DLD1 (cell line): Measurements from ENCODE around the gene GSTO2.

Experiments
- in situ Hi-C: cut with HindIII; loops from 2 replicates; pipeline ENCODE4 v1.10.0; 2017; ENCODE audit warnings: low sequenced_read_pairs

The GSTO2 gene

DNA sequence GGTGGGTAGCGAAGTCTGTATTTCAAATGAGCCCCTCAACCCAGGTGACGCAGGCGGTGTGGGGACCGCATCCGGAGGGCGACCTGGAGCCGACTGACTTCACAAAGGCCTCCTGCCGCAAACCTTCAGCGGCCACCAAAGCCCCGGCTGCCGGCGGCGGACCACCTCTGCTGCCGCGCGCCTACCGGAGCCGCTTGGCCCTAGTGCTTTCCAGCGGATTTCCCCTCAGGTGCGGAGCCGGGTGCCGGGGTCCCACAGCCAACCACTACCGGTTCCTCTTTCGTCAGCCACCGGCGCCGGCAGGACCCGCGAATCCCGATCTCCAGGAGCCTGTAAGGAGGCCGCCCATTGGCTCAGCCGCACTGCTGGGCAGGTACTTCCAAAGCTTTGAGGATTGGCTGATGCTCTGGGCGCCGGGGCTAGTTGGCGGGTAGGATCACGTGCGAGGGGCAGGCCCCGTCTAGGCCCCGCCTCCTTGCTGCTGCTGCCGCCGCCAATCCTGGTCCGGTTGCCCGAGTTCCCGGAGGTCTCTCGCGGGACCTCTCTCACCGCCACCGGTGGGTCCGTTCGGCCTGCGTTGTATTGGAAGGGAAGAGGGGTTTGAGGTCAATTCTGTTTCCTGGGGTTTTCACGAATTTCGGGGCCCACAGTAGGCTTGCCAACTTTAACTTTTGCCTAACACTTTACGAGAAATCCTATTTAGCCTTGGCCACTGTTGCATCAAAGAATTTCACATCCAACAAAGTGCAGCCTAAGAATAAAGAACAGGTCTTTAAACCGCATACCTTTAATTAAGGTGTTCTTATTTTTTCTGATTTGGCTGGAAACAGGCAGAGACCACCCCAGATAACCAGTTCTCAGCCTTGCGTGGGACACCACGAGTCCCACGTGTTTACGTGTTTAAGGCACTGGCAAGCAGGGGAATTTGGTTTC, at the start of gene GSTO2:
GSTO2 (plus strand) TSS at position 472 of the 933 bp plus-strand sequence. CDS start 5,732 bp downstream, outside the sequence.
- in situ Hi-C loops: no loop called here

DNA sequence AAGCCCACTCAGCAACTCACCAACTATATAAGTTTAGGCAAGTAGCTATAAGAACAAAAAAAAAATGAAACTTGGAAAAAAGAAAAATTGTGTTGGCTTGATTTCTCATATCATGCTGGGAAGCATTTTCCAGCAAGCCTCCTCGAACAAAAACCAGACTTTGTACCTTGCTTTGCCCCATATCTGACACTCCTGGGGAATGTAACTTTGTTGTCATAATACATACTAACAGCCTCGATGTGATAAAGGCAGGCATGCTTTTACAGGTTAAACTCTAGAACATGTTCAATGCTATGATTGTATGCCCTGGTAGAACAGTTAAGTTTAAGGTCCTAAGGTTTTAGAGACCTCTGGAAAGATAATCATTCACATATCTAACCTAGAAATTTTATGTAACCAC, 48.5 kb upstream of the GSTO2 start:
- in situ Hi-C loops: no loop called here

DNA sequence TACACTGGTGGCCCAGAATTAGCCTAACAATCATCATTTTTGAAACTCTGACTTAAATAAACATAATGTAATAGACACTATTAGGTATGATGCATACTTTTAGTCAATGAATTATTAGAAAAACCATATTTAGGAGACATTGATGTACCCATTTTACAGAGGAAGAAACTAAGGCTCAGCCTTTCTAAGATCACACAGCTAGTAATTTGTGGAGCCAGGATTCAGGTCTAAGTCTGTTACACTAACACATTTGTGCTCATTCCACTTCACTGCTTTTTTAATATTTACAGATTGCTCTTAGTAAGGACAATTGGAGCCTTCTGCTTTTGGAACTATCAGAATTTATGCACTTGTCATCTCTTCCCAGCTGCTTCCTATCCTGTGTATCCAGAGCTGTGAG, 45.7 kb upstream of the GSTO2 start:
- in situ Hi-C loops: no loop called here

DNA sequence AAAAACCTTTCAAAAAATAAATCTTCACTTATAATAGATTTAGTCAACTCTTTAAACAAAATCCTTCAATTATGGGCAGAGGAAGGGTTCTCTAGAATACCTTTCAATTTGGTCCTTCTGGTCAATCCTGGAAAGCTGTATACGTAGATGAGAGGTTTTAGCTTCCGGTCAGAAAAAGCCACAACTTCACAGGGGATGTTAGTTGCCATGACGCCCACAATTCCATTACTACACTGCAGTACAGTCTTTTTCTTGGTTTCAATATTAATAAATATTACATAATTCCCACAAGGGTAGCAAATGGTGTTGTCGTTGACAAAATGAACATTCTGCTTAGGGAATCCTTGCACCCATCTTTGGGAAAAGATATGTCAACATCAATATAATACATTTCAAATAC, 38.5 kb upstream of the GSTO2 start:
- in situ Hi-C loops: loop anchor here (25.0 kb wide), 1 partner anchor 93 kb away; no protein-coding TSS in a partner anchor

DNA sequence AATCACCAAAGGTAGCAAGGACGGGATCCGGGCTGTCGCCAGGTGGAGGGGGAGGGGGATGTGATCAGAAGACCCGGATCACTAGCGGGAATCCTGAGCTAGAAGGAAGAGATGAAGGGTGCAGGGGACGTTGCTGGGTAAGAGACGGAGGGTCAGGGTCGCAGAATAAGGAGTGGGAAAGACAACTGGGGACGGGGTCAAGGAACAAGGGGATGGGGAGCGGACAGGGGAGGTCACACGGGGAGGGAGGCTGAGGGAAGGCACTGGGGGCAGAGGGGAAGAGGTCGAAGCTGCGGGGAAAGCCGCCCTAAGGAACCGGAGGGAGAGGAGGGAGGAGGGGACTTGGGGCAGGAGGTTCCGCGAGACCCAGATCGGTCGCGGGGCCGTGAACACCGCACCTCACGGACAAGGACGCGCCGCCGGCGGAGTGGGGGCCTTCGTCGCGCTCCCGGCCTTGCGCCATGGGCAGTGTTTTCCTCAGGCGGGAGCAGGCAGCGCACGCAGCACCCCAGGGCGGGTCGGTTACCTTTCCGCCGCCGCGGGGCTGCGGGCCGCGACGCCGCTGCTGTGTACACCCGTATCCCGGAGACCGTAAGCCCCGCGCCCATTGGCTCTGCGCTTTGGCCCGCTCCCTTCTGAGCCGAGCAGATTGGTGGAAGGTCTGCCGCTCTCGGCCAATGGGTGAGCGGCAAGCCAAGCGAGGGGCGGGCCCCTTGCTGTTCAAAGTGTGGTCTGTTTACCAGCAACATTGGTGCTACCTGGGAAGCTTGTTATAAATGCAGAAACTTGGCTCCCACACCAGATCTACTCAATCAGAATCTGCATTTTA, 37.0 kb upstream of the GSTO2 start, which contains the start of gene CFAP43:
CFAP43 (minus strand) TSS at position 581 of the 829 bp plus-strand sequence; CDS start at position 463, 118 bp downstream.
- in situ Hi-C loops: loop anchor here (25.0 kb wide), 1 partner anchor 95 kb away; no protein-coding TSS in a partner anchor

DNA sequence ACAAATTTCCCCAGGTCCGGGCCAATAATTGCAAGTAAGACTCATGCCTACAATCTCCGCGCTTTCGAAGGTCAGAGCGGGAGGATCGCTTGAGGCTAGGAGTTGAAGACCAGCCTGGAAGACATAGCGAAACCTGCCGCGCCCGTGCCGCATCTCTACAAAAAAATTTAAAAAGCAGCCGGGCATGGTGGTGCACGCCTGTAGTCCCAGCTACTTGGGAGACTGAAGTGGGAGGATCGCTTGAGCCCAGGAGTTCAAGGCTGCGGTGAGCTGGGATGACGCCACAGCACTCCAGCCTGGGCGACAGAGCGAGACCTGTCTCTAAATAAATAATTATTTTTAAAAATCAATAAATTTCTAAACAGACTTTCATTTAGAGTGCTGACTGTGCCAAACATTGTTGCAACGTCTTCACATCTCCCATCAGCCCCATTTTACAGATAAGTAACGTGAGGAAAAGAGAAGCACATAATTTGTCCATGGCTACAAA, 36.3 kb upstream of the GSTO2 start:
- in situ Hi-C loops: loop anchor here (25.0 kb wide), 1 partner anchor 95 kb away; no protein-coding TSS in a partner anchor

DNA sequence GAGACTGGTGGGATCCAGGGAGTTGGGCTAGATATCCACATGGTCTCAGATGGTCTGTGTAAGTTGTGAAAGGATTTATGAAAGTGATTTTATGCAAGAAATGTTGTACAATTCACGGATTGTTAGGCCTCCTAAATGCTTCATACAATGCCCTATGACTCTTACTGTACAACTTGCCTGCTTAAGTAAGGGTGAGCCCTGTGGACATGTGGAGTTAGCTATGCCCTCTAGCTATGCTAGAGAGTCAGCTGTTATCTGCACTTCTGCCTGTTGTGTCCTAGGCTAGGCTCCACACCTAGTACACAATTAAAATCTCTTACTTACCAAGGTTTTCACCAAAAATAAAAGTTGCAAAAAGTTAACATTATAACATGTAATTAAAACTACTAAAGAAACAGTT, 35.2 kb upstream of the GSTO2 start:
- in situ Hi-C loops: loop anchor here (25.0 kb wide), 1 partner anchor 97 kb away; no protein-coding TSS in a partner anchor

DNA sequence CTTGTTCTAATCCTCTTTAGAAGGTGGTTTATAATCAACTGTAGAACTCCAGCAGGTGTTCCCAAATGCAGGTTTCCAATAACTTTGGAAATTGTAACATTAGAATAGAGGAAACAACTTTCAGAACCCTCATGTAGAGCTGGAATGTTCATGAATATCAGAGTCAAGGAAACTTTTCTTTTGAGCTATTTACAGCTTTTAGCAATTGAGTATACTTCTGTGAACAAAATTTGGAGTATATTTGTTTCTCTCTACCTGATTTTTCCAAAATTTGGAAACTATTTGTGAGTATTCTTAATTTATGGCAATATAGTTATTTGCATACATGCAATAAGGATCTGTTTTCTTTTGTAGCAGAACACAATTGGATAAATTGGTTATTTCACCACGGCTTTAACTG, 34.0 kb upstream of the GSTO2 start:
- in situ Hi-C loops: loop anchor here (25.0 kb wide), 1 partner anchor 98 kb away; no protein-coding TSS in a partner anchor

DNA sequence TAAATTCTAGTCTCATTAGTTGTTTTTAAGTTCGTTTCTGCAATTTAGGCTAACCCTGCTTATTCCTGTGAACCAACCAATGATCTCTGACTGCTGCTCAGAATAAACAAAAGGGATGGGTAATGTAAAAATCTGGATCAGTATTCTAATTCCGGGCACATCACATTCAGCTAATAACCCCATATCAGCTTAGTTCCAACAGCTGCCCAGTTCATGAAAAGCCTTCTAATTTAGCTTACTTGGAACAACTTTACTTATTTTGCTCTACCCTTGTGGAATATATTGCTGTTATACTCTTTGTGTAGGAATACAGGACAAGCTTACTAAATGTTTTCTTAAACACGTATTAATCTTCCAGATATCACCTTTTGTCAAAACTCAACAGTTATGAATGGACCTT, 33.2 kb upstream of the GSTO2 start:
- in situ Hi-C loops: loop anchor here (25.0 kb wide), 1 partner anchor 98 kb away; no protein-coding TSS in a partner anchor

DNA sequence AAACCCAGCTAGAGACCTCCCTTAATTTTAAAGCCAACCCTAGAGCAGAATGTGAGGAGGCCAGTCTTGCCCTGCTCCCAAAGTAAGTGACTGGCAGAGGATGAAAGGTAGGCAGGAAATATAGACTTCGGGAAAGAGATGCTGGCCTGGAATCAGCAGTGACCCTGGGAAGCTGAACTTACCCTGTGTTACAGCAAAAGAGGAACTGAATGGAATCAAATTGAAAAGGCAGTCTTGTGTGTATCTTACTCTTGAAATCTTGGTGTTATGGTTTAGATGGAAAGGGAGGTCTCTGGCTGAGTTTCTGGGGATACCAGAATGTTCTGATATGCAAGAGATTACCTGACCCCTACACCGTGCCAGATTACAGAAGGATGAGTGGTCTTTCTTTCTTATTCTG, 28.9 kb upstream of the GSTO2 start:
- in situ Hi-C loops: loop anchor here (25.0 kb wide), 1 partner anchor 103 kb away; no protein-coding TSS in a partner anchor

DNA sequence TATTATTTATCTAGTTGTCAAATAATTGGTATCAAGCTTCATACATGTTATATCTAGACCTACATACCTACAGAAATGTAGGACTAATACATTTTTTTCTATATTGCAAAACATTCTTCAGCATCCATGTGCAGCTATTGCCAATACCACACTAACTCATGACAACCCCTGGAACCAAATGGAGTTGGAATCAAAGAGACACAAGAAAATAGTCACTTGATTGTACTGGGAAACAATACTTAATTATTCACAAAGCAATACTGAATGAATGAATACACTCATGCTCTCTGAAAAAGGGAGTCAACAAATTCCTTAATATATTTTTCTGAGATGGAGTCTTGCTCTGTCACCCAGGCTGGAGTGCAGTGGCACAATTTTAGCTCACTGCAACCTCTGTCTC, 26.4 kb upstream of the GSTO2 start:
- in situ Hi-C loops: loop anchor here (25.0 kb wide), 1 partner anchor 105 kb away; no protein-coding TSS in a partner anchor

DNA sequence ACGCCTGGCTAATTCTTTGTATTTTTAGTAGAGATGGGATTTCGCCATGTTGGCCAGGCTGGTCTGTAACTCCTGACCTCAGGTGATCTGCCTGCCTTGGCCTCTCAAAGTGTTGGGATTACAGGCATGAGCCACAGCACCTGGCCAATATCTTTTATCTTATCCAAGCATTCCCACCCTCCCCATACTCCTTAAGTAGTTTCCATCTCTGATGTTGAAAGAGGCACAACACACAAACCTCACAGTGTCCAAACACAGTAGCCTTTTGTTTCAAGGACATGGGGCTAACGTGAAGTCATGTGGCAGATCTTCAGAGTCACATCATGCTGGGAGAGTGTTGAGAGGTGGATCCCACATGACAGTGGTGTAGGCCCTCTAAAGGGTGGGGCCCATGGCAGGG, 26.0 kb upstream of the GSTO2 start:
- in situ Hi-C loops: loop anchor here (25.0 kb wide), 1 partner anchor 106 kb away; no protein-coding TSS in a partner anchor

DNA sequence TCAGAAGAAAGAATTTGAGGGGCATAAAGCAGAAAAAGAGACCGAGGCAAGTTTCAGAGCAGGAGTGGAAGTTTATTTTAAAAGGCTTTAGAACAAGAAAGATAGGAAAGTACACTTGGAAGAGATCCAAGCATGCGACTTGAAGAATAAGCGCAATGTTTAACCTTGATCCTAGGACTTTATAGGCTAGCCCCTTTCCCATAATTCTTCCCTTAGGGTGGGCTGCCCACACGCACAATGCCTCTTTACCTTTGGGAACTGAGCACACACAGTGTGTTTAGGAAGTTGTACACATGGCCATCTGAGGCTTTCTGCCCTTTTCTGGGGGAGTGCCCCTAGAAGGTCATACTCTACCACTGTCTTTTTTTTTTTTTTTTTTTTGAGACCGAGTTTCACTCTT, 25.5 kb upstream of the GSTO2 start:
- in situ Hi-C loops: loop anchor here (25.0 kb wide), 1 partner anchor 106 kb away; no protein-coding TSS in a partner anchor

DNA sequence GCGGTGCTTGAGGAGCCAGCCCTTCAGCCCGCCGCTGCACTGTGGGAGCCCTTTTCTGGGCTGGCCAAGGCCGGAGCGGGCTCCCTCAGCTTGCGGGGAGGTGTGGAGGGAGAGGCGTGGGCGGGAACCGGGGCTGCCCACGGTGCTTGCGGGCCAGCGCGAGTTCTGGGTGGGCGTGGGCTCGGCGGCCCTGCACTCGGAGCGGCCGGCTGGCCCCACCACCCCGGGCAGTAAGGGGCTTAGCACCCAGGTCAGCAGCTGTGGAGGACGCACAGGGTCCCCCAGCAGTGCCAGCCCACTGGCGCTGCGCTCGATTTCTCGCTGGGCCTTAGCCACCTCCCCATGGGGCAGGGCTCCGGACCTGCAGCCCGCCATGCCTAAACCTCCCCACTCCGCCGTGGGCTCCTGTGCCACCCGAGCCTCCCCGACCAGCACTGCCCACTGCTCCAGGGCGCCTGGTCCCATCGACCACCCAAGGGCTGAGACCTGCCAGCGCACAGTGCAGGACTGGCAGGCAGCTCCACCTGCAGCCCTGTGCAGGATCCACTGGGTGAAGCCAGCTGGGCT, 23.8 kb upstream of the GSTO2 start:
- in situ Hi-C loops: loop anchor here (25.0 kb wide), 1 partner anchor 108 kb away; no protein-coding TSS in a partner anchor

DNA sequence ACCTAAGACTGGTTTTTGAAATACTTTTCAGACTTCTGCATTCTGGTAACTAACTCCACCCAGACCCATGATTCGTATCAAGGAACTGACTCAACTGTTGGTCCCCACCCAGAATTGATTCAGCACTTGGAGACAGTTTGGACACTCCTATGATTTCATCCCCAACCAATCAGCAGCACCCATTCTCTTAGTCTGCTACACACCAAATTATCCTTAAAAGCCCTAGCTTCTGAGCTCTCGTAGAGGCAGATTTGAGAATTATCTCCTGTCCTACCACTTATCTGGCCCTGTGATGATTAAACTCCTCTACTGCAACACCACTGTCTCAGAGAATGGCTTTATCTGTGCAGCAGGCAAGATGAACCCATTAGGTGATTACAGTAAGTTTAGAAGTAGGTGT, 22.0 kb upstream of the GSTO2 start:
- in situ Hi-C loops: loop anchor here (25.0 kb wide), 1 partner anchor 110 kb away; no protein-coding TSS in a partner anchor

DNA sequence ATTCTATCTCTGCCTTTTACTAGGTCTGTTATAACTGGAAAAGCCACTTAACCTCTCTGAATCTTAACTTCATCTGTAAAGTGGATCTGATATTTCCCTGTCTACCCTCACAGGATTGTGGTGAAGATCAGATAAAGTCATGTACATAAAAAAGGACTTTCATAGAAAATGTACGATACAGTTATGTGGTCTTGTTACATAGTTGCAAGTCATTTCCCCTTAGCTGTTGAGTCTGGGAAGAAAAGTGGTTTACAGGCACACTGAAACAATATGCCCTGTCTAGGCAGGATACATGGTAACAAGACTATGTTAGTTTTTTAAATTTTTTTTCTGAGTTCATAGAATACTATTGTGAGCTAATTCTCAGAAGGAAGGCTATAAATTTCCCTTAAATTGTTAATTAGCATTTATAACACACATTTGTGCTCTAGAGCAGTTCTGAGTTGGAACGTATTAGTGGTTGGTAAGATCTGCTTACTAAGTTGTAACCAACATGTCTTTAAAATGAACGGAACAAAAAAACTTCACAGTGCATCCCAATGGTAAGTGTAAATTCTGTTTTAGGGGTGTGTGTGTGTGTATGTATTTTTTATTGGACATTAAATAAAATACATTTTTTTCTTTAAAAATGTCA, 21.4 kb upstream of the GSTO2 start:
- in situ Hi-C loops: loop anchor here (25.0 kb wide), 1 partner anchor 110 kb away; no protein-coding TSS in a partner anchor

DNA sequence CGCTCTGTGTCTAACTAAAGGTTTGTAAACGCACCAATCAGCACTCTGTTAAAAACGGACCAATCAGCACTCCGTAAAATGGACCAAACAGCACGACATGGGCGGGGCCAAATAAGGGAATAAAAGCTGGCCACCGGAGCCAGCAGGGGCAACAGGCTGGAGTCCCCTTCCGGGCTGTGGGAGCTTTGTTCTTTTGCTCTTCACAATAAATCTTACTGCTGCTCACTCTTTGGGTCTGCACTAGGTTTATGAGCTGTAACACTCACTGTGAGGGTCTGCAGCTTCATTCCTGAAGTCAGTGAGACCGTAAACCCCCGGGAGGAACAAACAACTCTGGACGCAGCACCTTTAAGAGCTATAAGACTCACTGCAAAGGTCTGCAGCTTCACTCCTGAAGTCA, 20.1 kb upstream of the GSTO2 start:
- in situ Hi-C loops: loop anchor here (25.0 kb wide), 1 partner anchor 112 kb away; no protein-coding TSS in a partner anchor

DNA sequence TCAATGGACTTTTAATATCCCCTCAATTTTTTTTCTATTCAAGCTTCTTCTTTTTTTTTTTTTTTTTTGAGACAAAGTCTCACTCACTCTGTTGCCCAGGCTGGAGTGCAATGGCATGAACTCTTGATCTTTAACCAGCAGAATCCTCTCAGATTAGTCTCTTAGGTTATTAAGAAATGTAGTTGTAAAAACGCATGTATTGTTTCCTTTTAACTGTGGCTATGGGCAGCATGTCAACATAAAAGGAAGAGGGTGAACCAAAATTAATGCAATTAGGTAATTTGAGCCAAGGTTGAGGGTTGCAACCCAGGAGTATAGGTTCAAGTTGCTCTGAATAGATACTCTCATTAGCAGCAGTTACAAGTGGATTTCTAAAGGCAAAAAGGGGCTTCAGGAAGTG, 18.6 kb upstream of the GSTO2 start:
- in situ Hi-C loops: no loop called here

DNA sequence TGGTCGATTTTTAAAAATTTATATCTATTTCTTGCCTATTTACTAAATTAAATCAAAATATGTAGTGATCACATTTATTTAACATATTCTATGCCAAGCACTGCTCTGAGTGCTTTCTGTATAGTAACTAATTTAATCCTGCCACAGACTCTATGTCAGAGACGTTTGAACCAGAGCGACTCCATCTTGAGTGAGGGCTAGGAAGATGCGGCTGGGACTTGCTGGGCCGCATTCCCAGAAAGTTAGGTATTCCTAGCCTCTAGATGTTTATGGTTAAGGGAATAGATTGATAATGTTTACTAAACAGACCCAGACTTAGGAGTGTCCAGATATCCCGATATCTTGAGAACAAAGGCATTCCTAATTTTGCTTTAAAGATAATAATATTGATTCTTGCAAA, 17.5 kb upstream of the GSTO2 start:
- in situ Hi-C loops: no loop called here

DNA sequence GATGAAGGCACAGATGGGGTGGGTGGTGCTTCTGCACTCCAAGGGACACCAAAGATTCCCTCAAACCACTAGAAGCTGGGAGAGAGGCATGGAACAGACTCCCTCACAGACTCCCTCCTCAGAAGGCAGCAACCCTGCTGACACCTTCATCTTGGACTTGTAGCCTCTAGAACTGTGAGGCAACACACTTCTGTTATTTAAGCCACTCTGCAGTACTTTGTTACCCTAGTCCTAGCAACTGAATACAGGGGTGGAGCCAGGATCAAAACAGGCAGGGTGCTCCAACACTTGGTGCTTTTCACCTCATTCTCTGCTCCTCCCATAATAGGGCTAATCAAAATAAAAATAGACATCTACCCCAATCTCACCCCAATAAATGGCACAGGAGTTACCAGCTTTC, 16.6 kb upstream of the GSTO2 start:
- in situ Hi-C loops: no loop called here
